Measurements from ENCODE around the gene OR9Q1.

The OR9Q1 gene

DNA sequence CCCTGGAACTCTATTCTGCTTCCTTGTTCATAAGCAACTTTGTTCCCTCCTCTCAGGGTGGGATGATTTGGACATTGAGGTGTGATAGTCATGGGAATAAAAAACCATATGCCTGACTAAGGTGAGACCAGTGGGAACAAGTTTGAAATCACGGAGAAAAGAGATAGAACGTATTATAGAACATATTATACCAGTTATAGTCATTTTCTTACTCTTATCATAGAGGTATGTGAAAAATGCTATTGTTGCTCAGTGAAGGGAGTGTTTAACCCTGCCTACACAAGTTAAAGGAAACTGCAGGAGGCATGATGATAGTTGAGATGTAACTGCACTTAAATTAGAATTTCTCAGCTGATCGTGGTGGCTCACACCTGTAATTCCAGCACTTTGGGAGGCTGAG is 22.6 kb downstream of the OR9Q1 start:
- DNase-seq (ENCODE audit: low read depth, low spot score) = no peak
- Histone ChIP-seq H3K27ac (no peak overlapping the region), H3K9me3 (ENCODE audit: low read depth, low read length) (no peaks in the 10 kb centered on the region), H3K4me3 (no peak overlapping the region), H3K36me3 (ENCODE audit: insufficient read depth, low read length) (no peaks in the 10 kb centered on the region), H3K9ac (ENCODE audit: insufficient read length) (no peak overlapping the region)
- TF ChIP-seq EZH2 (IDR thresholded peaks at IDR 0.05) = no peak
- no peak for TF ChIP-seq POLR2AphosphoS5 (IDR thresholded peaks at IDR 0.05; ENCODE audit: borderline replicate concordance, low read depth, low read length)
- TF ChIP-seq FOXP2 (optimal IDR thresholded peaks at IDR 0.05; ENCODE audit: control extremely low read depth, extremely low read length, insufficient read depth) = no peak

DNA sequence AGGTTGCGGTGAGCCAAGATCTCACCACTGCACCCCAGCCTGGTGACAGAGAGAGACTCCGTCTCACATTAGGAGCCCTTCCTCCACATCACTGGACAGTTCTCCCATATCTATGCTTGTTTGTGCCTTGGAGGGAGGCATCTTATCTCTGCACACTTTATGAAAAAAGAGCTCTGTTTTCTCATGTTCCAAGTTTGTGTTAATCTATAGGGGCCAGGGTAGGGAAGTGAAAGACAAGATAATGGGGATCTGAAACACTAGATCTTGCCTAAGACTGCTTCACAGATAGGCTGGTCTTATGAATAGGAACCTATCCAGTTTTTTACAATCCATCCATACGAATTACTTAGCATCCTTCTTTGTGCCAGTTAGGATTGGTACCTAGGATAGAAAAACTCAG is 24.1 kb downstream of the OR9Q1 start:
- TF ChIP-seq FOXP2 (optimal IDR thresholded peaks at IDR 0.05; ENCODE audit: control extremely low read depth, extremely low read length, insufficient read depth) = no peak
- TF ChIP-seq EZH2 (IDR thresholded peaks at IDR 0.05) = no peak
- no peak for TF ChIP-seq POLR2AphosphoS5 (IDR thresholded peaks at IDR 0.05; ENCODE audit: borderline replicate concordance, low read depth, low read length)
- Histone ChIP-seq H3K36me3 (ENCODE audit: insufficient read depth, low read length) (no peaks in the 10 kb centered on the region), H3K27ac (no peak overlapping the region), H3K9me3 (ENCODE audit: low read depth, low read length) (no peaks in the 10 kb centered on the region), H3K9ac (ENCODE audit: insufficient read length) (no peak overlapping the region), H3K4me3 (no peak overlapping the region)
- DNase-seq (ENCODE audit: low read depth, low spot score) = no peak

DNA sequence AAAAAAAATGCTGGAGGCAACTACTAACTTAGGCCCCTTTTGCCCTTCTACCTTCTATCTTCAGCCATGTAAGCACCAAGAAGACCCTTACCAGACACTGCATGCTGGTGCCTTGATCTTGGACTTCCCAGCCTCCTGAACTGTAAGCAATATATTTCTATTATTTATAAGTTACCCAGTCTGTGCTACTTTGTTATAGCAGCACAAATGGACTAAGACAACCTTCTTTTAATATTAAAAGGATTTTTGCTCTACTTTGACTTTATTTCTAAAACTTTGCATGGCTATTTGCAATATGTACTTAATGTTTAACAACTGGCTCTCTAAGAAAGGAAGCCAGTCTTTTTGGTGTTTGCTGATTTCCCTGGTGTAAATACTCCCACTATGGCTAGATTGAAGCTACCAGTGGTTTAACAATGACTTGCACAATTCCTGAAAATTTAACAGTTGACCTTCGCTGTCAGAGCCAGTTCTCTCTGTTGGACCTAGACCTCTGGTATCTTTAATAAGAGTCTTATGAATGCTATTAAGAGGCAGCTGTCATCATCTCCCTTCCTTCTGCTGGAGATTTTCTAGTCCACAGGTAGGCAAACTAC is 32.2 kb downstream of the OR9Q1 start:
- DNase-seq (ENCODE audit: low read depth, low spot score) = no peak
- TF ChIP-seq EZH2 (IDR thresholded peaks at IDR 0.05) = no peak
- no peak for TF ChIP-seq POLR2AphosphoS5 (IDR thresholded peaks at IDR 0.05; ENCODE audit: borderline replicate concordance, low read depth, low read length)
- TF ChIP-seq FOXP2 (optimal IDR thresholded peaks at IDR 0.05; ENCODE audit: control extremely low read depth, extremely low read length, insufficient read depth) = no peak
- Histone ChIP-seq H3K9ac (ENCODE audit: insufficient read length) (no peak overlapping the region), H3K27ac (no peak overlapping the region), H3K9me3 (ENCODE audit: low read depth, low read length) (no peaks in the 10 kb centered on the region), H3K36me3 (ENCODE audit: insufficient read depth, low read length) (no peaks in the 10 kb centered on the region), H3K4me3 (no peak overlapping the region)

DNA sequence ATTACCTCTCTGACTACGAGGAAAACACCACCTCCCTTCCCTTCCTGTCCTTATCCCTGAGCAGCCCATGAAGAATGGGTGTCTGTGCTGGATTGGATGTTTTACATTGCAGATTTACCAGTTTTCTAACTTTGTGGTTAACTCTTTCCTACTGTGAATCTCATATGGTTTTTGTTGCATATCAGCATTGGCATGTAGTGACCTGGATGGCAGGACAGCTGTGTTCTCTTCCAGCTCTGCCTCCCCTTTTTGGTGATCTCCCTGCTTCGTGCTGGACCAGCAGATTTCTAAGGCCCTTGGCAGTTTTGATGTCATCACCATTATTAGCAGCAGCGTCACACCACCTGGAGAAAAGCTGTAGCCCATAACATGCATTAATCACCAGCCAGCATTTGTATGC is 33.8 kb downstream of the OR9Q1 start:
- TF ChIP-seq EZH2 (IDR thresholded peaks at IDR 0.05) (no peak), POLR2AphosphoS5 (IDR thresholded peaks at IDR 0.05; ENCODE audit: borderline replicate concordance, low read depth, low read length) (no peak), FOXP2 (optimal IDR thresholded peaks at IDR 0.05; ENCODE audit: control extremely low read depth, extremely low read length, insufficient read depth) (no peak)
- DNase-seq (ENCODE audit: low read depth, low spot score) = no peak
- Histone ChIP-seq H3K9me3 (ENCODE audit: low read depth, low read length) (no peaks in the 10 kb centered on the region), H3K9ac (ENCODE audit: insufficient read length) (no peak overlapping the region), H3K4me3 (no peak overlapping the region), H3K27ac (no peak overlapping the region), H3K36me3 (ENCODE audit: insufficient read depth, low read length) (no peaks in the 10 kb centered on the region)

GRCh38 chr11:58058276-58059006 is 34.8 kb downstream of the OR9Q1 start:
- no peak for DNase-seq (ENCODE audit: low read depth, low spot score)
- no peaks in the 10 kb centered on the region for H3K36me3 ChIP-seq (ENCODE audit: insufficient read depth, low read length)
- H3K9me3 ChIP-seq (ENCODE audit: low read depth, low read length) = no peaks in the 10 kb centered on the region
- no peak overlapping the region for H3K4me3 ChIP-seq
- H3K9ac ChIP-seq (ENCODE audit: insufficient read length) = no peak overlapping the region
- no peak overlapping the region for H3K27ac ChIP-seq
- TF ChIP-seq POLR2AphosphoS5 (IDR thresholded peaks at IDR 0.05; ENCODE audit: borderline replicate concordance, low read depth, low read length) (no peak), FOXP2 (optimal IDR thresholded peaks at IDR 0.05; ENCODE audit: control extremely low read depth, extremely low read length, insufficient read depth) (no peak), EZH2 (IDR thresholded peaks at IDR 0.05) (no peak)

DNA sequence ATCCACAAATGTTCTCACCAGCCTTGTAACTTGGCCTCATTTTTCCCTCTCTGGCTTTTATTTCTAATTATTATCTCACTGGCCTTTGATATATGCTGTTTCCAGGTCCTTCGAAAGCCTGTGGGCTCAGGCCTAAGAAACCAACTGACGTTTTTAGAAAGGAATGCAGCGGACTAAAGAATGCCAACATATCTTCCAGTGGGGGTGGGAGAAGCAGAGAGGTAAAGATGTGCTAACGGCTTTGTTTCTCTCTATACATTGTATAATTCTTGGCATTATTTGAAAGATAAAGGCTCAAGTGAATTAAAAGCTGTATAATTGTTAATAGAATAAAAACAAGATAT is 35.3 kb downstream of the OR9Q1 start:
- Histone ChIP-seq H3K36me3 (ENCODE audit: insufficient read depth, low read length) (no peaks in the 10 kb centered on the region), H3K9me3 (ENCODE audit: low read depth, low read length) (no peaks in the 10 kb centered on the region), H3K4me3 (no peak overlapping the region), H3K9ac (ENCODE audit: insufficient read length) (no peak overlapping the region), H3K27ac (no peak overlapping the region)
- no peak for TF ChIP-seq EZH2 (IDR thresholded peaks at IDR 0.05)
- no peak for TF ChIP-seq POLR2AphosphoS5 (IDR thresholded peaks at IDR 0.05; ENCODE audit: borderline replicate concordance, low read depth, low read length)
- no peak for TF ChIP-seq FOXP2 (optimal IDR thresholded peaks at IDR 0.05; ENCODE audit: control extremely low read depth, extremely low read length, insufficient read depth)
- no peak for DNase-seq (ENCODE audit: low read depth, low spot score)

GRCh38 chr11:58060535-58060934 is 36.9 kb downstream of the OR9Q1 start:
- TF ChIP-seq FOXP2 (optimal IDR thresholded peaks at IDR 0.05; ENCODE audit: control extremely low read depth, extremely low read length, insufficient read depth) (no peak), POLR2AphosphoS5 (IDR thresholded peaks at IDR 0.05; ENCODE audit: borderline replicate concordance, low read depth, low read length) (no peak), EZH2 (IDR thresholded peaks at IDR 0.05) (no peak)

GRCh38 chr11:58060939-58061672 is 37.4 kb downstream of the OR9Q1 start:
- Histone ChIP-seq H3K9ac (ENCODE audit: insufficient read length) (no peak overlapping the region), H3K27ac (no peak overlapping the region), H3K9me3 (ENCODE audit: low read depth, low read length) (no peaks in the 10 kb centered on the region), H3K36me3 (ENCODE audit: insufficient read depth, low read length) (no peaks in the 10 kb centered on the region), H3K4me3 (no peak overlapping the region)
- no peak for DNase-seq (ENCODE audit: low read depth, low spot score)
- TF ChIP-seq POLR2AphosphoS5 (IDR thresholded peaks at IDR 0.05; ENCODE audit: borderline replicate concordance, low read depth, low read length) = no peak

More at GRCh38 chr11:58060535-58060934, 36.9 kb downstream of the OR9Q1 start:
- Histone ChIP-seq H3K36me3 (ENCODE audit: insufficient read depth, low read length) (no peaks in the 10 kb centered on the region), H3K9ac (ENCODE audit: insufficient read length) (no peak overlapping the region), H3K27ac (no peak overlapping the region), H3K4me3 (no peak overlapping the region), H3K9me3 (ENCODE audit: low read depth, low read length) (no peaks in the 10 kb centered on the region)
- DNase-seq (ENCODE audit: low read depth, low spot score) = no peak
